G401.6 (cell line): ENCODE results near the gene MSRB3.
"Not testable (repeated sequence)": the region's sequence is repeated elsewhere in the genome, so short reads cannot be mapped to it uniquely, and the experiment has no call there.

ENCODE experiments used
- FAIRE-seq: peaks from 2 replicates; lab custom pipeline; 2012; peaks lifted over from hg19 to GRCh38; lab: Jason Lieb, UNC

Gene MSRB3

GRCh38 chr12:65403188-65403587, 124.7 kb downstream of the MSRB3 start:
- FAIRE-seq, result no peak

GRCh38 chr12:65407388-65408149, 129.1 kb downstream of the MSRB3 start:
- FAIRE-seq, result no peak

GRCh38 chr12:65408441-65408840, 130.0 kb downstream of the MSRB3 start:
- FAIRE-seq, result no peak

- FAIRE-seq, result no peak
Observed at GRCh38 chr12:65409726-65410125, 131.2 kb downstream of the MSRB3 start.

- FAIRE-seq, result no peak
Observed at GRCh38 chr12:65411171-65411570, 132.7 kb downstream of the MSRB3 start.

GRCh38 chr12:65414526-65414925, 136.0 kb downstream of the MSRB3 start:
- no peak for FAIRE-seq

- FAIRE-seq, result no peak
Observed at GRCh38 chr12:65415826-65416225, 137.3 kb downstream of the MSRB3 start.

- FAIRE-seq, result no peak
Observed at GRCh38 chr12:65419284-65420072, 141.0 kb downstream of the MSRB3 start.

- FAIRE-seq, result no peak
Observed at GRCh38 chr12:65420941-65421340, 142.5 kb downstream of the MSRB3 start.

GRCh38 chr12:65427646-65428045, 149.2 kb downstream of the MSRB3 start:
- FAIRE-seq, result no peak

GRCh38 chr12:65430006-65430405, 151.5 kb downstream of the MSRB3 start:
- no peak for FAIRE-seq

- FAIRE-seq, result peak; percentile 100
Observed at GRCh38 chr12:65430571-65431306, 152.3 kb downstream of the MSRB3 start.

GRCh38 chr12:65432114-65432513, 153.6 kb downstream of the MSRB3 start:
- FAIRE-seq, result no peak

GRCh38 chr12:65432651-65433050, 154.2 kb downstream of the MSRB3 start:
- FAIRE-seq, result no peak

GRCh38 chr12:65434737-65435136, 156.3 kb downstream of the MSRB3 start:
- no peak for FAIRE-seq

GRCh38 chr12:65443038-65443437, 164.6 kb downstream of the MSRB3 start:
- FAIRE-seq, result no peak

GRCh38 chr12:65444996-65445395, 166.5 kb downstream of the MSRB3 start:
- FAIRE-seq, result no peak

GRCh38 chr12:65446901-65447300, 168.4 kb downstream of the MSRB3 start:
- FAIRE-seq, result peak; percentile 98

GRCh38 chr12:65449400-65449799, 170.9 kb downstream of the MSRB3 start:
- peak; percentile 99 for FAIRE-seq

GRCh38 chr12:65450625-65451024, 172.1 kb downstream of the MSRB3 start:
- FAIRE-seq, result no peak

GRCh38 chr12:65454115-65454787, 175.8 kb downstream of the MSRB3 start:
- FAIRE-seq, result no peak

- not testable (repeated sequence) for FAIRE-seq
Observed at GRCh38 chr12:65457341-65457740, 178.9 kb downstream of the MSRB3 start.
